Right lobe of liver (tissue), 4 donors: ENCODE results near the gene OGFOD3.

Experiments used
- CTCF ChIP-seq, 4 donors: fragments of 200-600 bp in 3 of 4; fragments of 450-650 bp in 1 of 4; IDR thresholded peaks; one replicate each; pipeline versions ENCODE4 v1.5.1 to v1.8.0; 2016 to 2022; ENCODE audit warnings: antibody characterized with exemption in 4 of 4, mild to moderate bottlenecking in 2 of 4
- POLR2A ChIP-seq: fragments of 450-650 bp; IDR thresholded peaks from one replicate; pipeline ENCODE4 v1.6.1; 2017; ENCODE audit warnings: antibody characterized with exemption, mild to moderate bottlenecking
- donor health status: DM: no; HTN: no; CAD: no.
- donor health status: DM: no; HTN: no; CAD: no.
- donor health status: DM: no; HTN: yes; CAD: no.

- TF ChIP-seq CTCF (IDR thresholded peaks at IDR 0.05) (no peak), POLR2A (no peak)
Observed at GRCh38 chr17:82403662-82404660, 14.4 kb downstream of the OGFOD3 start.
